IPS DF 6.9 (cell line): ENCODE data around the gene SRC.

Source experiments
- DNase-seq: peaks from one replicate; pipeline ENCODE4 v3.0.0-alpha.2; 2013; ENCODE audit warnings: low read depth, low spot score
- H3K27ac ChIP-seq: one replicate; pipeline ENCODE4 v1.5.1; 2013; ENCODE audit warnings: low read length, control low read depth
- H3K27me3 ChIP-seq: 2 replicates; pipeline ENCODE4 v1.6.1; 2013; ENCODE audit warnings: mild to moderate bottlenecking, low read length; ENCODE audit not compliant: control insufficient read depth, insufficient read depth
- H3K36me3 ChIP-seq: 2 replicates; pipeline ENCODE4 v1.6.1; 2013; ENCODE audit warnings: low read length; ENCODE audit not compliant: control insufficient read depth, insufficient read depth
- H3K4me1 ChIP-seq: 2 replicates; pipeline ENCODE4 v1.6.1; 2013; ENCODE audit warnings: low read length; ENCODE audit not compliant: control insufficient read depth, insufficient read depth
- H3K4me3 ChIP-seq: 2 replicates; pipeline ENCODE4 v1.5.1; 2013; ENCODE audit warnings: mild to moderate bottlenecking, low read length
- H3K9me3 ChIP-seq: 2 replicates; pipeline ENCODE4 v1.6.1; 2013; ENCODE audit warnings: low read length, inconsistent platforms; ENCODE audit not compliant: control insufficient read depth, insufficient read depth
- WGBS: extraction: QIAGEN DNeasy Blood & Tissue Kit; methylation state at CpG from one replicate; pipeline ENCODE4 v1.1.7; 2013; ENCODE audit warnings: mixed read lengths, missing lambda C conversion rate; ENCODE audit not compliant: insufficient read length, insufficient coverage; 5-methylcytosine and 5-hydroxymethylcytosine counted together

The SRC gene

GRCh38 chr20:37315021-37315451, 30.9 kb upstream of the SRC start:
- WGBS = no CpG with 5 or more reads among the region's 12 CpGs
- H3K36me3 ChIP-seq = peaks cover 3% of the 10 kb centered on the region; the same call in 1 of the 2 replicates
- H3K9me3 ChIP-seq = no peaks in the 10 kb centered on the region
- no peak overlapping the region for H3K4me3 ChIP-seq
- no peak overlapping the region for H3K27ac ChIP-seq
- peaks cover 6% of the 10 kb centered on the region; the same call in 1 of the 2 replicates for H3K4me1 ChIP-seq
- H3K27me3 ChIP-seq = no peaks in the 10 kb centered on the region
- no peak for DNase-seq

- H3K9me3 ChIP-seq = no peaks in the 10 kb centered on the region
- no CpG with 5 or more reads among the region's 13 CpGs for WGBS
- peaks cover 3% of the 10 kb centered on the region; the same call in 1 of the 2 replicates for H3K36me3 ChIP-seq
- peaks cover 6% of the 10 kb centered on the region; the same call in 1 of the 2 replicates for H3K4me1 ChIP-seq
- H3K27ac ChIP-seq = no peak overlapping the region
- no peaks in the 10 kb centered on the region for H3K27me3 ChIP-seq
- no peak overlapping the region for H3K4me3 ChIP-seq
- no peak for DNase-seq
These were observed 30.4 kb upstream of the SRC start for GRCh38 chr20:37315452-37316110.

GRCh38 chr20:37316116-37316774, 29.7 kb upstream of the SRC start:
- Histone ChIP-seq H3K27ac (no peak overlapping the region), H3K4me3 (no peak overlapping the region), H3K27me3 (no peaks in the 10 kb centered on the region), H3K9me3 (no peaks in the 10 kb centered on the region), H3K36me3 (peaks cover 3% of the 10 kb centered on the region; the same call in 1 of the 2 replicates), H3K4me1 (peaks cover 6% of the 10 kb centered on the region; the same call in 1 of the 2 replicates)
- DNase-seq = no peak
- no CpG with 5 or more reads among the region's 15 CpGs for WGBS

- no peaks in the 10 kb centered on the region for H3K9me3 ChIP-seq
- no peaks in the 10 kb centered on the region for H3K27me3 ChIP-seq
- H3K36me3 ChIP-seq = peaks cover 3% of the 10 kb centered on the region; the same call in 1 of the 2 replicates
- no peak overlapping the region for H3K4me3 ChIP-seq
- no peak overlapping the region for H3K27ac ChIP-seq
- no peak for DNase-seq
- peaks cover 6% of the 10 kb centered on the region; the same call in 1 of the 2 replicates for H3K4me1 ChIP-seq
- WGBS = no CpG with 5 or more reads among the region's 5 CpGs
These were observed 29.2 kb upstream of the SRC start for GRCh38 chr20:37316775-37317170.

- Histone ChIP-seq H3K27ac (no peak overlapping the region), H3K36me3 (peaks cover 3% of the 10 kb centered on the region; the same call in 1 of the 2 replicates)
- WGBS = no CpG with 5 or more reads among the region's 6 CpGs
These were observed 28.6 kb upstream of the SRC start for GRCh38 chr20:37317316-37317715.

GRCh38 chr20:37317994-37318640, 27.8 kb upstream of the SRC start:
- no CpG with 5 or more reads among the region's 9 CpGs for WGBS
- no peaks in the 10 kb centered on the region for H3K27me3 ChIP-seq
- no peaks in the 10 kb centered on the region for H3K9me3 ChIP-seq
- H3K27ac ChIP-seq = no peak overlapping the region
- peaks cover 6% of the 10 kb centered on the region; the same call in 1 of the 2 replicates for H3K4me1 ChIP-seq
- no peak overlapping the region for H3K4me3 ChIP-seq
- H3K36me3 ChIP-seq = peaks cover 3% of the 10 kb centered on the region; the same call in 1 of the 2 replicates
- DNase-seq = no peak

More at GRCh38 chr20:37317316-37317715, 28.6 kb upstream of the SRC start:
- Histone ChIP-seq H3K9me3 (no peaks in the 10 kb centered on the region), H3K4me1 (peaks cover 6% of the 10 kb centered on the region; the same call in 1 of the 2 replicates), H3K4me3 (no peak overlapping the region), H3K27me3 (no peaks in the 10 kb centered on the region)
- no peak for DNase-seq

GRCh38 chr20:37319151-37319671, 26.7 kb upstream of the SRC start:
- Histone ChIP-seq H3K4me1 (peaks cover 6% of the 10 kb centered on the region; the same call in 1 of the 2 replicates), H3K27ac (no peak overlapping the region), H3K27me3 (no peaks in the 10 kb centered on the region), H3K9me3 (no peaks in the 10 kb centered on the region), H3K4me3 (no peak overlapping the region), H3K36me3 (peaks cover 3% of the 10 kb centered on the region; the same call in 1 of the 2 replicates)
- WGBS = no CpG with 5 or more reads among the region's 8 CpGs
- no peak for DNase-seq

- DNase-seq = no peak
These were observed 22.0 kb upstream of the SRC start for GRCh38 chr20:37323985-37324384.

GRCh38 chr20:37325206-37325605, 20.7 kb upstream of the SRC start:
- Histone ChIP-seq H3K36me3 (no peaks in the 10 kb centered on the region), H3K27me3 (no peaks in the 10 kb centered on the region), H3K4me3 (no peak overlapping the region), H3K27ac (no peak overlapping the region), H3K9me3 (no peaks in the 10 kb centered on the region), H3K4me1 (peaks cover 2% of the 10 kb centered on the region; the same call in 1 of the 2 replicates)
- no peak for DNase-seq
- WGBS = no CpG with 5 or more reads among the region's 7 CpGs

More at GRCh38 chr20:37323985-37324384, 22.0 kb upstream of the SRC start:
- Histone ChIP-seq H3K9me3 (no peaks in the 10 kb centered on the region), H3K27me3 (no peaks in the 10 kb centered on the region), H3K36me3 (no peaks in the 10 kb centered on the region), H3K4me3 (no peak overlapping the region), H3K27ac (no peak overlapping the region), H3K4me1 (peaks cover 4% of the 10 kb centered on the region)
- no CpG with 5 or more reads among the region's 2 CpGs for WGBS

- no peak for DNase-seq
- no CpG with 5 or more reads among the region's 2 CpGs for WGBS
- H3K36me3 ChIP-seq = no peaks in the 10 kb centered on the region
- no peaks in the 10 kb centered on the region for H3K9me3 ChIP-seq
- peaks cover 2% of the 10 kb centered on the region; the same call in 1 of the 2 replicates for H3K4me1 ChIP-seq
- H3K27me3 ChIP-seq = no peaks in the 10 kb centered on the region
- no peak overlapping the region for H3K4me3 ChIP-seq
- H3K27ac ChIP-seq = no peak overlapping the region
These were observed 19.3 kb upstream of the SRC start for GRCh38 chr20:37326666-37327065.
